Measurements from ENCODE around the gene GRID2. TPM values are rescaled to one million over a fixed set of nuclear protein-coding genes. Genes with fewer than 3 reads are reported as not detected.

Gene GRID2
- total RNA-seq, 1 donor = 0.63 TPM

- H3K4me3 ChIP-seq (ENCODE audit: low read depth, low read length) = no peak overlapping the region
- no peak for TF ChIP-seq CTCF (IDR thresholded peaks at IDR 0.05; ENCODE audit: insufficient read depth, low read length)
- no peak for DNase-seq (ENCODE audit: low read depth)
These were observed 29.2 kb downstream of the GRID2 start for GRCh38 chr4:92333016-92333415.

DNA sequence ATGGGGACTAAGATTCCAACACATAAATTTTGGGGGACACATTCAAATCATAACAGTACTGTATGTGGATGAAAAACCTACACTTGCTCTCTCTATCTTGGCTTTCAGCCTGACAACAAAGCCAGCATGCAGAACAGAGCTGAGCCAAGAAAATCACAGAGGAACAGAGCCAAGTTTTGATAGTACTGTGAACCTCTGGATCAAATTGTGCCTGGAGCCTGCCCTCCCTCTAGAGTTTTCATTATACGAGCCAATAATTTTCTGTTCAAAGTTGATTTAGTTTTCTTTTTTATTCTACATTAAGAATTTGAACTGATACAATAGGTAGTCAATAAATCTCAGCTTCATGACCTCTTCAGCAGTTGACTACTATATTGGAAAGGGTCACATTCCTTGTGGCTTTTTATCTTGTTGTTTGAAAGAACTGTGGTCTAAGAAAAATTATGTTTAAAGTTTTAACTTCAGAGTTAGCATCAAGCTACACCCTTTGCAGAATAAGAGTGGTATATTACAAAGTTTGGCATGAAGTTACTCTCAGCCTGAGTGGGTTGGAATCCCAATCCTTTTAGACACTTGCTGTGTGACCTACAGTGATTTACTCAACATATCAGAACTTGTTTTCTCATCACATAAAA lies 31.1 kb downstream of the GRID2 start:
- peak; percentile 38 for DNase-seq (ENCODE audit: low read depth)
- TF ChIP-seq CTCF (IDR thresholded peaks at IDR 0.05; ENCODE audit: insufficient read depth, low read length) = no peak
- no peak overlapping the region for H3K4me3 ChIP-seq (ENCODE audit: low read depth, low read length)

DNA sequence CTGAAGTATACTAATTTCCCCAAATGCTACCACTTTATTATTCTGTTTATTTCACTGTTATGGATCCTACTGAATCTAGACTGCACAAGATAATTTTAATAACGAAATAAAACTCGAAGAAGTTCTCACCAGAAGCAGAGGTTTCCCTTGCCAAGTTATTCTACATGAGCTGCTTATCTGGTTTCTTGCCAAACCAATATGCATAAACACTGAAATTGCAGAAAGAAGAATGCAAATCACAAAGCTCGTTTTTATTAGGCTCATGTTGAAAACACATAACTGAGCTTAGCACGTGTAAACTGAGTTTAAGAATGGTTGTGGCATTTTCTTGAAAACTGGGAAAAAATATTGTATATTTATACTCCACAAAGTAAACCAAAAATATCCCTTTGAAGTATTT lies 35.9 kb downstream of the GRID2 start:
- no peak for DNase-seq (ENCODE audit: low read depth)
- TF ChIP-seq CTCF (IDR thresholded peaks at IDR 0.05; ENCODE audit: insufficient read depth, low read length) = no peak
- H3K4me3 ChIP-seq (ENCODE audit: low read depth, low read length) = no peak overlapping the region

GRCh38 chr4:92344216-92344615 lies 40.5 kb downstream of the GRID2 start:
- DNase-seq (ENCODE audit: low read depth) = no peak
- H3K4me3 ChIP-seq (ENCODE audit: low read depth, low read length) = no peak overlapping the region
- no peak for TF ChIP-seq CTCF (IDR thresholded peaks at IDR 0.05; ENCODE audit: insufficient read depth, low read length)

DNA sequence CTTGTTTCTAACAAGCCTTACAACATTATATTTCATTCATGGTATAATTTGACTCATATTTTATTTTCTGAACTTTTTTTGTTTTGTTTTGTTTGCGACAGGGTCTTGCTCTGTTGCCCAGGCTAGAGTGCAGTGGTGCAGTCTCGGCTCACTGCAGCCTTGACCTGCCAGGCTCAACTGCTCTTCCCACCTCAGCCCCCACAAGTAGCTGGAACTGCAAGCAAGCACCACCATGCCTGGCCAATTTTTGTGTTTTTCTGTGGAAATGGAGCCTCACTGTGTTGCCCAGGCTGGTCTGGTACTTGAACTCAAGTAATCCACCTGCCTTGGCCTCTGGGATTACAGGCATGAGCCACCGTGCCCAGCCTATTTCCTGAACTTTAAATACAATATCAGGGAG lies 42.5 kb downstream of the GRID2 start:
- no peak for DNase-seq (ENCODE audit: low read depth)
- TF ChIP-seq CTCF (IDR thresholded peaks at IDR 0.05; ENCODE audit: insufficient read depth, low read length) = no peak
- no peak overlapping the region for H3K4me3 ChIP-seq (ENCODE audit: low read depth, low read length)

DNA sequence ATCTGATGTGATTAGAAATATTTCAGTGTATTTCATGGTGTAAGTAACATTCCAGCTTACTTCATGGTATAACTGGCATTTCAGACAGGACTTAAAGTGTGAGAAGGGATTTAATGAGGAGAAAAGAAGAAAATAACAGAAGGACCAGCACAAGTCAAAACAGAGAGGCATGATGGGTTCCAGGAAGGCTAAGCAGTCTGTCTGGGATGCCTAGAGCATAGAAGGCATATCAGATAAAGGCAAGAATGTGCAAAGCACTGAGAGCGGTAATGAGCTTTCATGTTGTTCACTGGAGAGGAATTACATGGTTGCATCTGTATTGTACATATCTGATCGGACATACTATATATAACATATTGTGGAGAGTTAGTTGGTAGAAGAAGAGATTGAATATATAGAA lies 54.2 kb downstream of the GRID2 start:
- TF ChIP-seq CTCF (IDR thresholded peaks at IDR 0.05; ENCODE audit: insufficient read depth, low read length) = no peak
- H3K4me3 ChIP-seq (ENCODE audit: low read depth, low read length) = no peak overlapping the region
- DNase-seq (ENCODE audit: low read depth) = no peak

GRCh38 chr4:92359491-92359890 lies 55.7 kb downstream of the GRID2 start:
- no peak overlapping the region for H3K4me3 ChIP-seq (ENCODE audit: low read depth, low read length)
- TF ChIP-seq CTCF (IDR thresholded peaks at IDR 0.05; ENCODE audit: insufficient read depth, low read length) = no peak
- no peak for DNase-seq (ENCODE audit: low read depth)

All from fibroblast of the aortic adventitia (primary cell).